Activated naive CD8-positive, alpha-beta T cell treated with anti-CD3 and anti-CD28 coated beads, Interleukin-2, amount 10 ng/mL, durations not matched to agents 7 days and 5 days (primary cell): ENCODE results near the gene SBSN. TPM values are rescaled to one million over a fixed set of nuclear protein-coding genes. Genes with fewer than 3 reads are reported as not detected.
"Not testable (repeated sequence)": the region's sequence is repeated elsewhere in the genome, so short reads cannot be mapped to it uniquely, and the experiment has no call there.

Experiments used
- ATAC-seq: fragments of 150-1000 bp; cut with Tn5 transposase; one replicate; pipeline ENCODE4 v1.10.0; 2021; ENCODE audit warnings: low read depth, moderate library complexity
- POLR2A ChIA-PET: fragments of 350-600 bp; sonication (Branson Sonifier 250); formaldehyde crosslinking; loops from one replicate; lab custom pipeline; 2021; ENCODE audit warnings: antibody characterized with exemption; lab: Charles Lee
- DNase-seq: peaks from one replicate; pipeline ENCODE4 v3.0.0; 2021
- H3K27ac Mint-ChIP-seq: one replicate; pipeline ENCODE4 v1.8.0; 2022; ENCODE audit warnings: mild to moderate bottlenecking, mixed read lengths
- H3K27me3 Mint-ChIP-seq: one replicate; pipeline ENCODE4 v1.8.0; 2022; ENCODE audit warnings: mild to moderate bottlenecking, moderate library complexity, mixed read lengths
- H3K36me3 Mint-ChIP-seq: one replicate; pipeline ENCODE4 v1.8.0; 2021; ENCODE audit warnings: mild to moderate bottlenecking, mixed read lengths
- H3K4me1 Mint-ChIP-seq: one replicate; pipeline ENCODE4 v1.8.0; 2021; ENCODE audit warnings: mixed read lengths
- H3K4me3 Mint-ChIP-seq: one replicate; pipeline ENCODE4 v1.8.0; 2022; ENCODE audit warnings: mild to moderate bottlenecking, moderate library complexity, mixed read lengths
- H3K9me3 Mint-ChIP-seq: one replicate; pipeline ENCODE4 v1.8.0; 2021; ENCODE audit warnings: mixed read lengths
- total RNA-seq, 2 experiments: library from RNA; stranded (reverse); gene quantifications; one replicate each; pipeline ENCODE4 v1.2.3, GENCODE V29; 2021

Gene SBSN
- total RNA-seq, 2 experiments from 2014 or later, result not detected

DNA sequence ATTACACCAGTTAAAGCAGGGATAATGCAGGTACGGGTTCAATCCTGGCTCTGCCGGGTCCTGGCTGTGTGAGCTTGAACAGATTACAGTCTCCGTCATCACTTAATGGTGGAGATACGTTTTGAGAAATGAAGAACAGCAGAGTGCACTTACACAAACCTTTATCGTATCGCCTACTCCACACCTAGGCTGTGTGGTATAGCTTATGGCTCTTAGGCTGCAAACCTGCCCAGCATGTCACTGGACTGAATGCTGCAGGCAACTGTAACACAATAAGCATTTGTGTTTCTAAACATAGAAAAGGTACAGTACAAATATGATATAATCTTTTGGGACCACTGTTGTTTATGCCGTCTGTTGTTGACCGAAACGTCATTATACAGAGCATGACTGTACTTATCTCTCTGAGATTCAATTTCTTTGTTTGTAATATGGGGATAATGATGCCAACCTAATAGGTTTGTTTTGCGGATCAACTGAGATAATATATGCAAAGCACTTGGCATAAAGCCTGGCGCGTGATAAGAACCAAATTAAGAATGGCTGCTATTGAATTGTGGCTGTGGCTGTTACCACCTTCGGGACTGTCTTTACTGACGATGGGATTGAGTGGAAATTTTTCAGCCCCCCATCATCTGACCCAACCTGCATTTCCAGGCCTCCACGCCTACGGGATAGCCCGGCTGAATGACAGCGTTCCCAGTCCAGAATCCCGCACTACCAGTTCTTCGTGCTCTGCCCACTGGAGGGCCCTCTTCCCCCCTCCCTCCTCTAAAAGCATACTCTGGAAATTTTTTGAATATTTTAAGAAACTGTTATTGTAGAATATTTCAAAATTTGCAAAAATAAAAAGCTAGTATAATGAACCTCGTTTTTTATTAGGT lies 49.1 kb downstream of the SBSN start:
- ATAC-seq (no peak), DNase-seq (no peak)
- POLR2A ChIA-PET, result no interaction called here

GRCh38 chr19:35476149-35476548 lies 52.0 kb downstream of the SBSN start:
- no peaks in the 10 kb centered on the region for H3K36me3 Mint-ChIP-seq
- ATAC-seq (no peak), DNase-seq (no peak)

More for the DNA sequence above, 49.1 kb downstream of the SBSN start:
- Mint-ChIP-seq H3K27ac (no peak overlapping the region), H3K4me3 (no peak overlapping the region), H3K4me1 (peaks cover 1% of the 10 kb centered on the region), H3K27me3 (peaks cover 14% of the 10 kb centered on the region), H3K9me3 (no peaks in the 10 kb centered on the region), H3K36me3 (no peaks in the 10 kb centered on the region)

DNA sequence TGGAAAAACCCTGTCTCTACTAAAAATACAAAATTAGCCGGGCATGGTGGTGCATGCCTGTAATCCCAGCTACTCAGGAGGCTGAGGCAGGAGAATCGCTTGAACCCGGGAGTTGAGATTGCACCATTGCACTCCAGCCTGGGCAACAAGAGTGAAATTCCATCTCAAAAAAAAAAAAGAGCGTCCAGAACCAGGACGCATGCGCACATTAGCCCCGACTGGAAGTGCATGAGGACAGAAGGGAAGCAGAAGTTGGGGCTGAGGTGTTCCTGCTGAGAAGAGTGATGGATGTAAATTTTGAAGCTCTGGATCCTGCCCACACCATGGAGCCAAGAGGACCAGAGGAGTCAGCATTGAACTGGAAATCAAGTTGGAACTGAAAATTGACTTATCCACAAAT lies 53.5 kb downstream of the SBSN start:
- H3K9me3 Mint-ChIP-seq, ATAC-seq, POLR2A ChIA-PET, H3K27ac Mint-ChIP-seq, H3K4me1 Mint-ChIP-seq, H3K4me3 Mint-ChIP-seq, H3K36me3 Mint-ChIP-seq, DNase-seq: not testable (repeated sequence)
- peaks cover 10% of the 10 kb centered on the region for H3K27me3 Mint-ChIP-seq

More at GRCh38 chr19:35476149-35476548, 52.0 kb downstream of the SBSN start:
- H3K4me3 Mint-ChIP-seq, result no peak overlapping the region
- POLR2A ChIA-PET, result no interaction called here
- H3K4me1 Mint-ChIP-seq, result peaks cover 1% of the 10 kb centered on the region
- no peaks in the 10 kb centered on the region for H3K9me3 Mint-ChIP-seq
- peaks cover 10% of the 10 kb centered on the region for H3K27me3 Mint-ChIP-seq
- H3K27ac Mint-ChIP-seq, result no peak overlapping the region

GRCh38 chr19:35474104-35474503 lies 54.0 kb downstream of the SBSN start:
- no peak overlapping the region for H3K27ac Mint-ChIP-seq
- peaks cover 1% of the 10 kb centered on the region for H3K4me1 Mint-ChIP-seq
- POLR2A ChIA-PET, result no interaction called here
- no peak overlapping the region for H3K4me3 Mint-ChIP-seq
- no peaks in the 10 kb centered on the region for H3K9me3 Mint-ChIP-seq
- H3K36me3 Mint-ChIP-seq, result no peaks in the 10 kb centered on the region
- H3K27me3 Mint-ChIP-seq, result peaks cover 10% of the 10 kb centered on the region
- DNase-seq (no peak), ATAC-seq (no peak)

Other genes with a start within 250 kb of the SBSN start
- gene HAMP, start 245.8 kb downstream of the SBSN start, total RNA-seq, result 1 to 10 TPM; 1.0 to 1.1 TPM
- gene MAG, start 236.2 kb downstream of the SBSN start, total RNA-seq, result under 1 TPM; 0.11 to 0.39 TPM
- gene CD22, start 199.1 kb downstream of the SBSN start, total RNA-seq, result 1 to 10 TPM; 1.7 to 1.8 TPM
- gene FFAR1, start 180.4 kb downstream of the SBSN start, total RNA-seq, result not detected
- not detected for gene FFAR3, start 169.9 kb downstream of the SBSN start, total RNA-seq
- not detected for gene GPR42, start 157.2 kb downstream of the SBSN start, total RNA-seq
- gene FFAR2, start 80.1 kb downstream of the SBSN start, total RNA-seq, result not detected
- gene KRTDAP, start 37.8 kb downstream of the SBSN start, total RNA-seq, result not detected
- 1 to 10 TPM; 2.5 to 3.5 TPM for gene DMKN, start 14.7 kb downstream of the SBSN start, total RNA-seq
- gene GAPDHS, start 5.1 kb upstream of the SBSN start, total RNA-seq, result not detected
- 10 to 100 TPM; 37.2 to 38.2 TPM for gene TMEM147, start 17.3 kb upstream of the SBSN start, total RNA-seq
- not detected for gene ATP4A, start 35.3 kb upstream of the SBSN start, total RNA-seq
- not detected for gene PMIS2, start 57.9 kb upstream of the SBSN start, total RNA-seq
- gene HAUS5, start 84.4 kb upstream of the SBSN start, total RNA-seq, result 10 to 100 TPM; 50.5 to 51.7 TPM
- 10 to 100 TPM; 87.4 to 92.2 TPM for gene RBM42, start 100.7 kb upstream of the SBSN start, total RNA-seq
- gene ETV2, start 113.4 kb upstream of the SBSN start, total RNA-seq, result 1 to 10 TPM; 1.6 to 1.9 TPM
- gene COX6B1, start 120.0 kb upstream of the SBSN start, total RNA-seq, result 100 to 1,000 TPM; 407 to 412 TPM
- 1 to 10 TPM in 1 of 2 experiments, under 1 TPM in 1; 0.88 to 1.7 TPM for gene UPK1A, start 138.2 kb upstream of the SBSN start, total RNA-seq
- 10 to 100 TPM; 24.5 to 33.6 TPM for gene ZBTB32, start 176.2 kb upstream of the SBSN start, total RNA-seq
- gene KMT2B, start 189.7 kb upstream of the SBSN start, total RNA-seq, result 10 to 100 TPM; 74.6 to 75.9 TPM
- 10 to 100 TPM; 63.0 to 63.4 TPM for gene IGFLR1, start 214.1 kb upstream of the SBSN start, total RNA-seq
- gene U2AF1L4, start 217.1 kb upstream of the SBSN start, total RNA-seq, result 10 to 100 TPM; 31.9 to 33.1 TPM
- 10 to 100 TPM; 35.7 to 36.3 TPM for gene PSENEN, start 217.3 kb upstream of the SBSN start, total RNA-seq
- 10 to 100 TPM; 18.3 to 22.4 TPM for gene LIN37, start 220.3 kb upstream of the SBSN start, total RNA-seq
- under 1 TPM in 1 of 2 experiments, not detected in 1; 0.36 TPM for gene HSPB6, start 228.7 kb upstream of the SBSN start, total RNA-seq
- 10 to 100 TPM; 53.0 to 59.9 TPM for gene PROSER3, start 229.9 kb upstream of the SBSN start, total RNA-seq
- gene ARHGAP33, start 247.3 kb upstream of the SBSN start, total RNA-seq, result 10 to 100 TPM; 64.4 to 76.5 TPM